ENCODE measurements around the gene RNF19B.
"Not testable (repeated sequence)": the region's sequence is repeated elsewhere in the genome, so short reads cannot be mapped to it uniquely, and the experiment has no call there.

Gene RNF19B

GRCh38 chr1:32992489-32993323 is 28.1 kb upstream of the RNF19B start:
- no peak for DNase-seq

GRCh38 chr1:32991819-32992488 is 27.3 kb upstream of the RNF19B start:
- DNase-seq = no peak

GRCh38 chr1:32991386-32991785 is 26.8 kb upstream of the RNF19B start:
- no peak for DNase-seq

GRCh38 chr1:32990887-32991286 is 26.3 kb upstream of the RNF19B start:
- no peak for DNase-seq

- no peak for DNase-seq
These were observed 24.8 kb upstream of the RNF19B start for GRCh38 chr1:32989160-32990050.

GRCh38 chr1:32988665-32989064 is 24.1 kb upstream of the RNF19B start:
- DNase-seq = no peak

- no peak for DNase-seq
These were observed 20.6 kb upstream of the RNF19B start for GRCh38 chr1:32985226-32985625.

- DNase-seq = no peak
These were observed 20.0 kb upstream of the RNF19B start for GRCh38 chr1:32984455-32985171.

- DNase-seq = no peak
These were observed 19.5 kb upstream of the RNF19B start for GRCh38 chr1:32984090-32984454.

GRCh38 chr1:32983020-32983419 is 18.4 kb upstream of the RNF19B start:
- no peak for DNase-seq

- no peak for DNase-seq
These were observed 16.6 kb upstream of the RNF19B start for GRCh38 chr1:32981003-32981901.

- no peak for DNase-seq
These were observed 15.5 kb upstream of the RNF19B start for GRCh38 chr1:32980080-32980479.

- no peak for DNase-seq
These were observed 14.2 kb upstream of the RNF19B start for GRCh38 chr1:32978854-32979253.

GRCh38 chr1:32977546-32978087 is 13.0 kb upstream of the RNF19B start:
- DNase-seq = no peak

- not testable (repeated sequence) for DNase-seq
These were observed 10.4 kb upstream of the RNF19B start for GRCh38 chr1:32975055-32975454.

- DNase-seq = not testable (repeated sequence)
These were observed 8.8 kb upstream of the RNF19B start for GRCh38 chr1:32973458-32973857.

GRCh38 chr1:32972814-32973428 is 8.3 kb upstream of the RNF19B start:
- peak; percentile 82 for DNase-seq

- no peak for DNase-seq
These were observed 7.0 kb upstream of the RNF19B start for GRCh38 chr1:32971576-32971975.

- DNase-seq = no peak
These were observed 6.5 kb upstream of the RNF19B start for GRCh38 chr1:32971156-32971555.

GRCh38 chr1:32969566-32969965 is 5.0 kb upstream of the RNF19B start:
- DNase-seq = no peak
